ENCODE measurements around the gene ACBD3.

Gene ACBD3

GRCh38 chr1:226120398-226120797 is 66.1 kb downstream of the ACBD3 start:
- in situ Hi-C loops (cut with HindIII; ENCODE audit: low sequenced_read_pairs), result no loop called here
- no peak overlapping the region for H3K4me3 ChIP-seq (ENCODE audit: low read depth, low read length)
- TF ChIP-seq CTCF (IDR thresholded peaks at IDR 0.05; ENCODE audit: low read depth, low read length, missing control alignments), result no peak
- DNase-seq (ENCODE audit: low read depth), result no peak

GRCh38 chr1:226119169-226119568 is 67.4 kb downstream of the ACBD3 start:
- no peak for DNase-seq (ENCODE audit: low read depth)
- in situ Hi-C loops (cut with HindIII; ENCODE audit: low sequenced_read_pairs), result no loop called here
- TF ChIP-seq CTCF (IDR thresholded peaks at IDR 0.05; ENCODE audit: low read depth, low read length, missing control alignments), result no peak
- H3K4me3 ChIP-seq (ENCODE audit: low read depth, low read length), result no peak overlapping the region

- DNase-seq (ENCODE audit: low read depth), result no peak
Measured at GRCh38 chr1:226118357-226118756, 68.2 kb downstream of the ACBD3 start.

GRCh38 chr1:226117330-226117729 is 69.2 kb downstream of the ACBD3 start:
- in situ Hi-C loops (cut with HindIII; ENCODE audit: low sequenced_read_pairs), result no loop called here
- no peak for TF ChIP-seq CTCF (IDR thresholded peaks at IDR 0.05; ENCODE audit: low read depth, low read length, missing control alignments)
- no peak overlapping the region for H3K4me3 ChIP-seq (ENCODE audit: low read depth, low read length)
- DNase-seq (ENCODE audit: low read depth), result no peak

More at GRCh38 chr1:226118357-226118756, 68.2 kb downstream of the ACBD3 start:
- in situ Hi-C loops (cut with HindIII; ENCODE audit: low sequenced_read_pairs), result no loop called here
- H3K4me3 ChIP-seq (ENCODE audit: low read depth, low read length), result no peak overlapping the region
- no peak for TF ChIP-seq CTCF (IDR thresholded peaks at IDR 0.05; ENCODE audit: low read depth, low read length, missing control alignments)

GRCh38 chr1:226116673-226117072 is 69.9 kb downstream of the ACBD3 start:
- in situ Hi-C loops (cut with HindIII; ENCODE audit: low sequenced_read_pairs), result no loop called here
- no peak for TF ChIP-seq CTCF (IDR thresholded peaks at IDR 0.05; ENCODE audit: low read depth, low read length, missing control alignments)
- DNase-seq (ENCODE audit: low read depth), result no peak
- H3K4me3 ChIP-seq (ENCODE audit: low read depth, low read length), result no peak overlapping the region

GRCh38 chr1:226112626-226113025 is 73.9 kb downstream of the ACBD3 start:
- DNase-seq (ENCODE audit: low read depth), result no peak
- no peak for TF ChIP-seq CTCF (IDR thresholded peaks at IDR 0.05; ENCODE audit: low read depth, low read length, missing control alignments)
- in situ Hi-C loops (cut with HindIII; ENCODE audit: low sequenced_read_pairs), result no loop called here
- H3K4me3 ChIP-seq (ENCODE audit: low read depth, low read length), result no peak overlapping the region

- no peak for TF ChIP-seq CTCF (IDR thresholded peaks at IDR 0.05; ENCODE audit: low read depth, low read length, missing control alignments)
- no peak for DNase-seq (ENCODE audit: low read depth)
- H3K4me3 ChIP-seq (ENCODE audit: low read depth, low read length), result no peak overlapping the region
- in situ Hi-C loops (cut with HindIII; ENCODE audit: low sequenced_read_pairs), result no loop called here
Measured at GRCh38 chr1:226111883-226112261, 74.7 kb downstream of the ACBD3 start.
